Measurements from ENCODE around the gene COL23A1.

The COL23A1 gene

GRCh38 chr5:178432421-178433272 lies 157.5 kb downstream of the COL23A1 start:
- DNase-seq: no peak

DNA sequence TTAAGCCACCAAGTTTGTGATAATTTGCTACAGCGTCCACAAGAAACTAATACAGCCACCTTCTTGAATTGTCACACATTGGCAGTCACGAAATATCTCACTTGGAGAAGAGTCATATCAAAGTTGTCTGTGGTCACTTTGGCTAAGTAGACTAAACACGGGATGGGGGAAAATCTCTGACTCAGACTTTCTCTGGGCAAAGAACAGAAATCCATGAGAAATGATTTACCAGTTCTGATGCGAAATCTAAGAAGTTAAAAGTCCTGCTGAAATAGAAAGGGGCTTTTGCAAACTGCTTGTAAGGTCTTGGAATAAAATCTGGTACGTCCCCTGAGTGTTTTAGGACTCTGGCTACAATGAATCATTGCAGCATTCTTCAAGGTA lies 158.4 kb downstream of the COL23A1 start:
- no peak for DNase-seq

- DNase-seq: no peak
These were observed 159.0 kb downstream of the COL23A1 start for GRCh38 chr5:178431063-178431781.

- no peak for DNase-seq
These were observed 159.8 kb downstream of the COL23A1 start for GRCh38 chr5:178430186-178431062.

GRCh38 chr5:178429491-178430185 lies 160.6 kb downstream of the COL23A1 start:
- DNase-seq: no peak

GRCh38 chr5:178429156-178429468 lies 161.1 kb downstream of the COL23A1 start:
- no peak for DNase-seq

- no peak for DNase-seq
These were observed 161.6 kb downstream of the COL23A1 start for GRCh38 chr5:178428341-178429155.

DNA sequence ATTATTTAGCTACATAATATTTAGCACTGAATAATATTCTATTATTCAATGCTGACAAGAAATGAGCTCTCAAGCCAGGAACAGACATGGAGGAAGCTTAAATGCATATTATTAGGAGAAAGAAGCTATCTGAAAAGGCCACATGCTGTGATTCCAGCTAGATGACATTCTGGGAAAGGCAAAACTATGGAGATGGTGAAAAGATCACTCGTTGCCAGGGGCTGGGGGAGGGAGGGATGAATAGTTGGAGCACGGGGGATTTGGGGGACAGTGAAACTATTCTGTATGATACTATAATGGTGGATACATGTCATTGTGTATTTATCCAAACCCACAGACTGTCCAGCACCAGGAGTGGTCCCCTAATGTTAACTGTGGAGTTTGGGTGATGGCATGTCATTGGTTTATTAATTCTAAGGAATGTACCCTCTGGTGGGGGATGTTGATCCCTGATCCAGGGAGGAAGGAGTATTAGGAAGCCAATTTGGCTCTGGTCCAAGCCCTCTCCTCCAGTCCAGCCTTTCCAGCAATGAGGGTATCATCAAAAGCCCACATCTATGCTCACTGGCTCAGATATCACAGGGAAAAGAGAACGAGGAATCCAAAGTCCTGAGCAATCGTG lies 162.5 kb downstream of the COL23A1 start:
- no peak for DNase-seq

DNA sequence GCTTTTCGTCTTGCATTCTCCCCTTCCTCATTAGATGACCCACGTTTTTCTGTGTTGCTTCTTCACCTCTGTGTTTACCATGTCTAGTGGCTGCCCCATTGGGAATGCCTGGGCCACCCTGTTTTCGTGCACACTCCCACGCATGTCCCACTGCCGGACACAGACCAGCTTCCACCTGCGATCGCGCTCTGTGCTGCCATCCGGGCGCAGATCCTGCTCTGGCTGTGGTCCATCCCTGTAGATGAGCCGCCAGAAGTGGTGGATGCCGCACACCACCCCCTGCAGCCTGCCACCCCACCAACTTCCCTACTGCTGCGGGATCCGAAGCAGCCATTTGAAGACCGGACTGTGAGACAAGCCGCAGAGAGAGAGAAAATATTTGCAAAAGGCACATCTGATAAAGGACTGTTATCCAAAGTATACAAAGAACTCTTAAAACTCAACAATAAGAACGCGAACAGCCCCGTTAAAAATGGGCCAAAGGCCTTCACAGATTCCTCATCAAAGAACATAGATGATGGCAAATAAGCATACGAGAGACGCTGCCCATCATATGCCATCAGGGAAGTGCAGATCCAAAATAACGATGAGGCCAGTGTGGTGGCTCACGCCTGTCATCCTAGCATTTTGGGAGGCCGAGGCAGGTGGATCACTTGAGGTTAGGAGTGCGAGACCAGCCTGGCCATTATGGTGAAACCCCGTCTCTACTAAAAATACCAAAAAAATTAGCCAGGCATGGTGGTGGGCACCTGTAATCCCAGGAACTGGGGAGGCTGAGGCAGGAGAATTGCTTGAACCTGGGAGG lies 163.7 kb downstream of the COL23A1 start:
- DNase-seq: no peak

DNA sequence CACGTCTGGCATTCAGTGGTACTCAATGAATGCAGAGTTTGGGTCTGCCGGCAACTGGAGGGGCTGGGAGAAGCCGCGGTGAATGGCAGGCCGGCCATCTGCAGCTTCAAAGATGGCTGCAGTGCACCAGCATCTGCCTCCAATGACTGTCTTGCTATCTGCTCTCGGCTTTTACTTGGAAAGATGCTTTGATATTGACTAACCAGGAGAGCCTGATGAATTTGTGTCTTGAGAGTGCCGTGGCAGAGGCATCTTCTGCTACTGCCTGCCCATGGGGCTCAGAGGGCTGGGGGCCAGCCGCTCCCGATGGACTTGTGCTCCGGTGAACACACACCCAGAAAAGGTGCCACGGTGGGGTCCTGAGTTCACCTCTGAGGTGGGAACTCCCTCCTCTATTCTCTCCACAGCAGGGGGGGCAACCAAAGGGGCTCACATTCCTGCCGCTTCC lies 164.5 kb downstream of the COL23A1 start:
- no peak for DNase-seq

DNA sequence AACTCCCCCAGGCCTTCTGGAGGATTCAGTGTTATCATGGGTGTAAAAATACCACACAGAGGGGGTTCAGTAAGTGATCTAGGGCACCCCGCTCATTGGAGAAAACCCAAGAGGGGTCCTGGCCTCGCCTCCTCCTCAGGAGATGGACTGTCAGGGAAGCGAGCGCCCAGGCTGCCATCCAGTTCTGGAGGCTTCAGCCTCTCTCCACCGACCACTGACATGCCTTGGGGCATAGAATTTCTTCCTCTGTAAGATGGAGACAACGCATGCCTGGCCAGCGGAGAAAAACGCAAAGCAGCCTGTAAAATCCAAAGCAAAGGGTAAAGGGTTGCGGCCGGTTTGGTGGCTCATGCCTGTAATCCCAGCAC lies 165.4 kb downstream of the COL23A1 start:
- DNase-seq: no peak

GRCh38 chr5:178423901-178424809 lies 166.0 kb downstream of the COL23A1 start:
- DNase-seq: no peak

DNA sequence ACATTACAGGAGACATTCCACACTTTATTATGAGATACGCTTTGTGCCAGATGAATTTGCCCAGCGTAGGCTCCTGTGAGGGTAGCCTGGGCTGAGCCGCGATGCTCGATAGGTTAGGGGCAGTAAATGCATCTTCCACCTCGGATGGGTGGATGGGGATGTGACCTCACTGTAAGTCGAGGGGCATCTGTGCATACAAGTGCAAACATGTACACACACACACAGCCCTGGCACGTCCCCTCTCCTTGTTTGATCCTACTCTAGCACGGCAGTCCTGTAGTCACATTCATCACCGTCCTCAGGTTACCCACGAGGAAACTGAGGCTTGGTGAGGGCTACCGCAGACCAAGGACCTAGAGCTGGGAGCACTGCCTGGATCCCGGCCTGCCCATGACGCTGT lies 166.8 kb downstream of the COL23A1 start:
- no peak for DNase-seq

- no peak for DNase-seq
These were observed 167.8 kb downstream of the COL23A1 start for GRCh38 chr5:178422400-178422775.

DNA sequence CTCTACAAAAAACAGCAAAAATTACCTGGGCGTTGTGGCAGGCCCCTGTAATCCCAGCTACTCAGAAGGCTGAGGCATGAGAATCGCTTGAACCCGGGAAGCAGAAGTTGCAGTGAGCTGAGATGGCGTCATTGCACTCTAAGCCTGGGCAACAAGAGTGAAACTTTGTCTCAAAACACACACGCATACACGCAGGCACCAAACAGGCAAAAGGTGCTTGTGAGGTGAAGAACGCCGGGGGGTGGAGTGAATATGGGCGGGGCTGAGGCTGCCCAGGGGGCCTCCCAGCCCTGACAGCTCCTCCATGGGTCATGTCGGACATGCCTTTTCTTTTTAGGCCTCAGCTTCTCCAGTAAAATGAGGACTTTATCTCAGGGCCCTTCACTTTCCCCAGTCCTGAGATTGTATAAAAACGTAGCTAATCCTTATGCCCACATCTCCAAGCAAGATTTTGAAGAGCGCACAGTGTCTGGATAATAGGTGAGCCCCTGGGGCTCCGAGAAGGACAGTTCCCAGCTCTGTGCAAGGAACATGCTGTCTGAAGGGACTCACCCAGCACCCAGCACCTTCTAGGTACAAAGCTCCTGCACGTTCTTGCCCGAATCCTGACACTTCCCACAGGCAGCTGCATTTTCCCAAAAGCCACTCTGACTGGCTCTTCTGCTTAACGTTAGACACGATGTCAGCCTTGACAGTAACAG lies 168.3 kb downstream of the COL23A1 start:
- DNase-seq: no peak

DNA sequence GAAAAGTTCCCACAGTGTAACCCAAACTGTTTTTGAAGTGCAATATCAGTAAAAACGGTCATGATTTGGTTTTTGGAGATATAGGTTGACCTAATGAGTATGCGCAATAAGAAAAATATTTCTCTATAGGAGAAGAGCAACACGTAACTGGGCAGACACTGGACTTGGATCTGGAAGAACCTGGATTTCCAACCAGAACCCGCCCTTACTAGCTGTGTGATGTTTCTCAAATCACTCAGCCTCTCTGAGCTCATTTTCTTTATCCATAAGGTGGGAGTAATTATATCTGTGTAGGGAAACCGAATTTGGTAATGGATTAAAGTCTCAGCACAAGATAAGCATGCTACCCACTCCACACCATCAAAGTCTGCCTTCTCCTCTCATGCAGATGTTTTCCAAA lies 169.1 kb downstream of the COL23A1 start:
- DNase-seq: no peak

- DNase-seq: no peak
These were observed 169.8 kb downstream of the COL23A1 start for GRCh38 chr5:178420354-178420781.

GRCh38 chr5:178419651-178420050 lies 170.5 kb downstream of the COL23A1 start:
- DNase-seq: no peak

GRCh38 chr5:178419196-178419595 lies 171.0 kb downstream of the COL23A1 start:
- DNase-seq: no peak
